IPS-11a (cell line): ENCODE data around the gene TGFB3.
A peak's percentile ranks its signal among the peaks of the same experiment; 100 is the strongest.
"Not testable (repeated sequence)": the region's sequence is repeated elsewhere in the genome, so short reads cannot be mapped to it uniquely, and the experiment has no call there.

Source experiments
- H3K4me3 ChIP-seq: one replicate; pipeline ENCODE4 v1.5.1; 2013; ENCODE audit warnings: low read depth, low read length, control low read depth

TGFB3 gene

DNA sequence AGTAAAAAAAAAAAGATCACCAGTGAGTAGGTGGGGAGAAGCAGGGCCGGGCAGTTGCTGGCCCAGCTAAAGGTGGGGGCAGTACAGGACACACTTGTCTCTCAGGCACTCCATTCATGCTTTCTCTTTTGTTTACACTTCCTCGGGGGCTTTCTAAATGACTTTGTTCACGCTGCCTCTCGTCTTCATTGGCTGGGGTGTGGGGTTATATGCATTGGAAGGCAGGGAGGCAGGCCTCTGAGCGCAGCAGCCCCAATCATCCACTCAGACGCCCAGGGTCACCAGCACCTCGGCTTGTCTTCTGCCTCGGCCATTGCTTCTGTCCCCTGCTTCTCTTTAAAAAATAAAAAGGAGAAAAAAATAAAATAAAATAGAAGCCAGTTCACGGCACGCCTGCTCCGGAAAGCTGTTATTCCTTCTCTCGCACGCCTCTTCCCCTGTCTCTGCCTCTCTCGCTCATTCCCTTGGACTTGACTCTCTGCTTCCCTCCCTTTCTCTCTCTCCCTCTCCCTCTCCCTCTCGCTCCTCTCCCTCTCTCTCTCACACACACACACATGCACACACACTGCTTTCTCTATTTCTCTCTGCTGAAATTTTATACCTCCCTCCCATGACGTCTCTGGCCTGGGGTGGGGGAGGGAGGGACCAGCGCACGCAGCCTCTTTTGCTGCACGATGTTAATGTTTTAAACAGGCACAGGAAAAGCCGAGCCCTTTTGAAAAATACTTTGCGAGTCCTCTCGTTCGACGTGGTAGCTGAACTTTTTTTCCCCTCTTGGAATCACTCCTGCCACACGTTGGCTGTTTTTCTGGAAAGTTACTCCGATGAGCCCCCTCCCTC is at the start of gene TGFB3:
TGFB3 (minus strand) TSS at position 570 of the 840 bp plus-strand sequence. CDS start 1,102 bp downstream, outside the sequence.
- peak within 1 kb of the TSS; percentile 68 for H3K4me3 ChIP-seq

DNA sequence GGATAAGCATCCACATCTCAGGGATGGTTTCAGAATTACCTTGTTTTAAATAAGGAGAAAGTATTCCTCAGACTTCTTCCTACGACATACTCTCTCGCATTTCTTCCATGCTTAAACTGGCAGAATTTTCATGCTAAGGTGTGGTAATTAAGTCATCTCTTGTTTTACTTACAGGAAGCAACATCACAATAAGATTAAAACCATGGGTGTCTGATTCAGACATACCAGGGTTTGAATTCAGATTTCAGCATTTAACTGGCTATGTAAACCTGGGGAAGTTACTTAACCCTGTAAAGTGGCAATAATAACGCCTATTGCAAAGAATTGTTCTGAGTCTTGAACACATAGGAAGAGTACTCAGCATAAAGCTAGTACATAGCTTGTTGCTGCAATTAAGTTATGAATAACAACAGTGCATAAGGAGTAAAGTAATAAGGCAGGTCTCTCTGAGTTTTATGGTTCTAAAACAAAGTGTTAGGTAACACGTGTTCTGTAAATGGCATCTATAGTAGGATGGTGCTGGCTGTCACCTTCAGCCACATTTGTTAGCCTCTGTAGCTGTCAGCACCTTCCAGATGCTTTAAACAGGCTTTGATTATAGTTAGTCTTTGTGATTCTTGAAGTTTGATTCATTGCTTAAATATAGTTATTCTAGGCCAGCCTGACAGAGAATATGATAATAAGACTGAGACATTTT is 42.6 kb upstream of the TGFB3 start:
- H3K4me3 ChIP-seq: no peak overlapping the region

DNA sequence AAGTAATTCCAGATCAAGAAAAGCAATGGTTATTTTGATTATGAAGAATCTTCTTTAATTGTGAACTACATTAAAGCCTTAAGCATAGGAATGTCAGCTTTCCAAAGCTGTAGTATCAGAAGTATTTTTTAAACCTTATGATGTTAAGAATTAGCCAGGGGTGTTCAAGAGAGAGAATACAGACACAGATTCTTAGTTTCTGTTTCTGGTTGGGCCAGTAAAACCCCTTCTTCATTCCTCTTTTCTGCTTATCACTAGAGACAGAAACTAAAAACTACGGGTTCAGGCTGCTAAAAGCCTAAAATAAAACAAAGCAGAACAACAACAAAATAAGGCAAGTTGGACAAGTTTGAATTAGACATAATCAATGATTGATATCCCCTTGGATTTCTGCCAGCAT is 42.0 kb upstream of the TGFB3 start:
- H3K4me3 ChIP-seq: no peak overlapping the region

DNA sequence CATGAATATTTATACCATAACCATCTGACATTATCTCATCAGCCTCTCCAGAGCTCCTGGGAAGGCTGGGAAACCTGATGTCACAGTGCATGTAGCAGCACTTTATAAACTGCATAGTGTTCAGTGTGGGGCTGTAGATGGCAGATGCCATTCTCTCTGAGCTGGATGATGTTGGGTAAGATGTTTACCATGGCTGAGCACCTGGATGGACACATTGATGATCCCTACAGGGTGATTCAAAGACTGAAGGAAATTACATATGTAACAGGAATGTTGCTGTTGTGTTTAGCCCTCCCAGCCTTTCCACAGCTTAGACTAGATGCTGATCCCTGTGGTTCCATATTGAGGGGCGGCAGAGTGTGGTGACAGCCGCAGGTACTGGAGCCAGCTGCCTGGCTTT is 41.2 kb upstream of the TGFB3 start:
- H3K4me3 ChIP-seq: no peak overlapping the region

DNA sequence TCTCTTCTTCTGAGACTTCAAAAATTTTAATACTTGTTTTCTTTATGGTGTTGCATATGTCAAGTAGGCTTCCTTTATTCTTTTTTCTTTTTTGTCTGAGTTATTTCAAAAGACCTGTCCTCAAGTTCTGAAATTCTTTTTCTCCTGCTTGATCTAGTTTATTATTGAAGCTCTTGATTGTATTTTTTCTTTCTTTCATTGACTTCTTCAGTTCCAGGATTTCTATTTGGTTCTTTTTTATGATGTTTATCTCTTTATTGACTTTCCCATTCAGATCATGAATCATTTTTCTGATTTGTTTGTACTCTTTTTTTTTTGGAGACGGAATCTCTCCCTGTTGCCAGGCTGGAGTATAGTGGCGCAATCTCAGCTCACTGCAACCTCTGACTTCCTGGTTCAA is 37.9 kb upstream of the TGFB3 start:
- H3K4me3 ChIP-seq: no peak overlapping the region

DNA sequence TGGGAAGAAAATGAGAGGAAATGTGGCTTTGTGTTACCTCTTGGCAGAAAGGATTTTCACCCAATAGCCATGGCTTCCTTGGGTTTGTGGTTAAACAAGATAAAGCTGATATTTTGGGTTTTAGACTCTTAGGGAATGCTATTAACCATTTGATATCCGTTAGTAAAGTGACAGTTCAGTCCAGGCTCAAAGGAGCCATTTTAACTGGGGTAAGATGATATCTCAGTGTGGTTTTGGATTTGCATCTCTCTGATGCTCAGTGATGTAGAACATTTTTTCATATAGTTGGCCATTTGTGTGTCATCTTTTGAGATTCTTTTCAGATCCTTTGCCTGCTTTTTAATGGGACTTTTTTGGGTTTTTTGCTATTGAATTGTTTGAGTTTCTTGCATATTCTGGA is 33.9 kb upstream of the TGFB3 start:
- H3K4me3 ChIP-seq: no peak overlapping the region

DNA sequence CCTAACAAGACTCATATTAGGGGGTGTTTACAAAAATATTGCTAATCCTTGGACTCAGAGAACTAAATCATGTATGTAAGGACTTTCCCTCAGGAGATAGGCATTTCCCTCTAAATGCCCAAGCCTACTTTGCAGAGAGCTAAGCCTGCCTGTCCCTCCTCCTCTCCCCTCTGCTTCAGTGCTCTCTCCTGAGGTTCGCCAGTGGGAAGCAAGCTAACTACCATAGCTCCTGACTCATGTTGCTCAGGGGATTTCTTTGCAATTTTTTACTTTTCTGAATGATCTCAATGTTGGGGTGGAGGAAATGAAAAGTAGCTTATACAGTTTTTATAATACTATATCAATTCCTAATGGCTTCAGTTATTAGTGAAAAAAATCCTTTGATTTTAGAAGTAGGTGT is 33.4 kb upstream of the TGFB3 start:
- H3K4me3 ChIP-seq: no peak overlapping the region

DNA sequence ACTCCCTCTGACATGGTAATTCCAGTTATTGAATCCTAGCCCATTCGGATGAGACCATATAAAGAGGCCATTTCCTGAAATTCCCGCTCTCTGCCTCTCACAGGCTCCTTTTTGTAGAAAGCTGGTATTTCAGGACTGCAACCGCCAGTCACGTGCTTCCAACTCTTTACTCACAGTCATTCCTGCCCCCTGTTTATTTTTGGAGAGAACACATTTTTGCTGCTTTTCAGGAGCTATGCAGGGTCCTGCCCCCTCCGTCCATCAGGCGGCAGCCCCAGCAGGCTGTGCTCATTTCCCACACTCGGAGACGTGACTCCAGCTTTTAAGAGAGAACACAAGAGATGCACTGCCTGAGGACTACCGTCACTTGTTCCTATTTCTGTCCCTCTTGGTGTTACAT is 30.6 kb upstream of the TGFB3 start:
- no peak overlapping the region for H3K4me3 ChIP-seq

DNA sequence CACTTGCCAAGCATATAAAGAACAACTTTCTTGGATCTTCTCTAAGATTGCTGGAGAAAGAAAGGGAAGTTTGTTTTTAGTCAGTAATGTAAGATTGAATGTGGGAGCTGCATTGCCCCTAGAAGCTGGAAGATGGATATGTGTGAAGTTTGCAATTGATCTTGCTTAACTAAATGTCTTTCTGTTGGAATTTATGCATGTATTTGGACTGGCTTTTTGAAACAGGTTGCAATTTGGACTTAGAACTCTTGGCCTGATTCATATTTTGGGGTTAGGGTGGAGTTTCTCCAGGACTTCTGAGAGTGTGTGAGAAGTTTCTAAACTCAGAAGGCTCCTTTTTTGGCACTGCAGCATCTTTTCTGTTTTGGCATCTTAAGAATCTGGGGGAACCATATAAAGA is 30.1 kb upstream of the TGFB3 start:
- H3K4me3 ChIP-seq: no peak overlapping the region

DNA sequence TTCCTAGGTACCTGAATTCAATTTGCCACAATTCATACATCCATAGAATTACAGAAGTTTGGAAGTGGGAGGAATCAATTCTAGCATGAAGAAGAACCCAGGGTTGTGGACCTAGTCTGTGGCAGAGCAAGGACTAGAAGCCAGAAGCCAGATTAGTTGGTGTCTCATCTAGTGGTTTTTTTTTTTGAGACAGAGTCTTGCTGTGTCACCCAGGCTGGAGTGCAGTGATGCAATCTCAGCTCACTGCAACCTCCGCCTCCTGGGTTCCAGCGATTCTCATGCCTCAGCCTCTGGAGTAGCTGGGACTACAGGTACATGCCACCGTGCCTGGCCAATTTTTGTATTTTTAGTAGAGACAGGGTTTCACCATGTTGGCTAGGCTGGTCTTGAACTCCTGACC is 27.8 kb upstream of the TGFB3 start:
- not testable (repeated sequence) for H3K4me3 ChIP-seq

DNA sequence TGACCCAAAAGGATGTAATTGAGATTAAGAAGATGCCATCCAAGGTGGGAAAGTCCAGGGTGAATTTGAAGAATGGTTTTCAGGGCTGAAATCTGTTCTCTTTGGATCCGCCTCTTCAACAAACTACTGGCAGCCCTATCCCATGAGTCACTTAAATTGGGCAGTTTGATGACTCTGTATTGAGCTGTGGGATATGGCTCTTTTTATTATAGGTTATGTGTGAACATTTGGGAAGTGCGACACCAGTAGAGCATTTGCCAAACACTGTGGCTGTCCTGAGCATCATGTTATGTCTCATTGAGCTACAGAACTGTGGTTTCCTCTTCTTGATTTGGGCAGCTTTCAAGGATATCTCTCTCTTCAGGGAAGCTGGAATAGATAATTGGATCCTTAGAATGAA is 26.1 kb upstream of the TGFB3 start:
- H3K4me3 ChIP-seq: no peak overlapping the region

DNA sequence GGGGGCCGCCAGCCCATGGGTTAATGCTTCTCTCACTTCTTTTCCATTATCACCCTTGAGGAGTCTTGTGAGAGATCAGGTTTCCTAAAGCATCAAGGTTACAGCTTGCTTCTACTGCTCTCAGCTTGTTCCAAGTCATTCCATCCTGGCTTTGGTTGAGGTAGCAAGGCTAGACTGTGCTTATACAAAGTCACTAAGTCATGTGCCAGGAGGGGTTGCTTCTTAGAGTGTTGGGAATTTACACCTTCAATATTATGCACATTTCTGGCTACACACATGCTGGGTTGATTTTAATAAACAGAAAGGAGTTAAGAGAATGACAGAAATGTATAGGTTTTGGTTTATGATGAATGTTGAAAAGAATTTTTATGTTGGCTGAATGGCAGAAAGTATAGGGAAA is 25.6 kb upstream of the TGFB3 start:
- no peak overlapping the region for H3K4me3 ChIP-seq

DNA sequence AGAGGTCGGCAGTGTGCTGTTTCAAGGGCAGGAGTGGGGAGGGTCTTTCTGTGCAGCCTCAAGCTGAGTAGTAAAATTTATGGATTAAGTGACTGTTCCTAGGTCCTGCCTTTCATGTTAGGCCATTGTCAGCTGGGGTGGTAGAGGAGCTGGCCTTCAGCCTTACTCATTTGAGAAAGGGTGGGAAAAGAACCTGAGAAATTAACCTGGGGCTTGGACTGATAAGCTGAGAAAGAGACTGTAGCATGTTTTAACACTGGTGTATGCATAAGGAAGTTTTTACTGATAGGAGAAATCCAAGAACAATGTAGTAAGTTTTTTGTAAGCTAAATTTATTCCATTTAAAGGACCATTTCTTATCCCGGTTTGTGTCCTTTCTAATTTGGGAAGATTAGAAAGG is 24.5 kb upstream of the TGFB3 start:
- H3K4me3 ChIP-seq: no peak overlapping the region

DNA sequence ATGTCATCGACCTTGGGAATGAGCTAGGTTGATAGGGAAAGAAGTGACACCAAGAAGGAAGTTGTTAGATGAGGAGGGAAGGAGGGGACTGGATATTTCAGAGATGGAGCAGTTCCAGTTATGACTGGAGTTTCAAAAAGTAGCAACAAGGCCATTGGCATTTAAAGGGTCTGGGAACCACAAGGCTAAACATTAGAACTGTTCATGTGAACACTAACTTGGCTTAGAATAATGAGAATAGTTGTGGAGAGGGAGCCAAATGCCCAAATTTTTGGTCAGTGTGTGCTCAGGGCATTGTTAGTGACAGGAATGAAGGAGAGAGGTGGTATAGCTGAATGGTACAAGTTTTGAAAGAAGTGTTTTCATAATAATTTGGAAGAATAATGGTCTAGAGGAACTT is 20.6 kb upstream of the TGFB3 start:
- no peak overlapping the region for H3K4me3 ChIP-seq

DNA sequence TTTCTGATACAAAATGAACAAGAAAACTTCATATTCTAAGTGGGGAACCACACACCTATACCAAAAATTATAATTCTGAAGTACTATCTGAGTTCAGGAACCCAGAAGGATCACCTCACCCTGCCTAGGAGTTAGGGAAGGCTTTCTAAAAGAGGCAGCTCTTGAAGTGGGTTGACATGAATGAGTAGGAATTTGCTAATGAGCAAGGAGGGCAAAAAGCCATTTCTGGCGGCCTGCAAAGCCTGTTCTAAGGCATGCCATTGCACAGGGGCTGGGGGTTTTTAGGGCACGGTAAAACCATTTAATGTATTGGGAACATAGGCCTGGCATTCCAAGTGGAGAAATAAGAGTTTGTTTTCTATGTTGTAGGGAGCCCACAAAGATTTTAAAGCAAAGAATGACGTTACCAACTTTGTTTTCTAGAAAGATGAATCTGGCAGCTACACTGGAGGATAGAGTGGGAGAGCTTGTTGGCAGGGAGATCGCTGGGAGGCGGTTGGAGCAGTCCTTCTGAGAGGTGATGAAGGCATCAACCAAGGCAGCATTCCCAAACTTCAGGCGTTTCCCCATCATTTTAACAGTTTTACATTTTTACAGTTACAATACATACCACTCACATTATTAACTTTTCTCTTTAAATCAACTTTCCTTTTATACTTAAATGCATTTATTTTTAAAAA is 17.9 kb upstream of the TGFB3 start:
- H3K4me3 ChIP-seq: no peak overlapping the region

DNA sequence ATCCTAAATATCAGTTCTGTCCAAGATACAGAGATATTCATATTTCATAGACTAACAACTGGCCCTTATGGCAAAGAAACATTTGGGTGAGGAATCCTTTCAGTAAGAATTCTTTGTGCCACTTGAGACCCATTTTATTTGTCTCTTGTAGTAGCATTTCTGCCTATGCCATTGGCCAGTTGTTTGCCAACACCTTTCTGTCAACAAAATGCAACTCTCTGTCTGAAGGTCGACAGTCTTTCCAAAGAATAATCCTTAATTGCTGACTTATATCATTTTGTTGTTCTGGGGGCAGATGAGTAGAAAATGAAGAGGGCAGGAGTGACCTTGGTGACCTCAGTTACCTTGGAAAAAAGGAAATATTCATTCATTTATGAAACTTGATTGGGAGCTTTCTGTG is 14.7 kb upstream of the TGFB3 start:
- H3K4me3 ChIP-seq: no peak overlapping the region

DNA sequence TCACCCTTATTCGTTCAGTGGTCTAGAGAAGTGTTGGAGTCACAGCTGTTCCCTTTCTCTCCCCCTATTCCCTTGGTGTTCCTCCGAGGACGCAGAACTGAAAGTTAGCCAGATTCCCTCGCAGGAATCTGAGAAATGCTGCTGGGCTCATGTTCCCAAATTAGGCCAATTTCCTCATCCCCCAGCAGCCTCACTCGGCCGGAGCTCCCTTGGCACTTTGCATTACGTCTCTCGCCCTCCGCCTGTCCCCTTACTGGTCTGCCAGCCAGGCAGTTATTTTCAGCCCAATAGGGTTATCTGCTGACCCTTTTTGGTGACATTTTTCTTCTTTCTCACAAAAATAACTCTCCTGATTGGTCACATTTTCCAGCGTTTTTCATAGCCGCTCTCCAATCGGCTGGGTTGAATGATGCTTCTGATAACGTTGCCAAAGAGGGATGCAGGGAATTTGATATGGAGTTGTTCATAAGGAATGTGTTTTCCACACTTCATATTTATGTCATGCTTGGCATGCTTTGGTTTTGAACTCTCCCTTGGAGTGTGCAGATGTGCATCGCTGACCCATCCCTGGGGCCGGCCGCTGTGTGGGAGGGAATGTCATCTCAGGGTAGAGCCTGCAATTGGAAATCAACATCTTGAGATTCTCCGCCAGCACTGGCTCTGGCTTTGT is 13.7 kb upstream of the TGFB3 start:
- no peak overlapping the region for H3K4me3 ChIP-seq

DNA sequence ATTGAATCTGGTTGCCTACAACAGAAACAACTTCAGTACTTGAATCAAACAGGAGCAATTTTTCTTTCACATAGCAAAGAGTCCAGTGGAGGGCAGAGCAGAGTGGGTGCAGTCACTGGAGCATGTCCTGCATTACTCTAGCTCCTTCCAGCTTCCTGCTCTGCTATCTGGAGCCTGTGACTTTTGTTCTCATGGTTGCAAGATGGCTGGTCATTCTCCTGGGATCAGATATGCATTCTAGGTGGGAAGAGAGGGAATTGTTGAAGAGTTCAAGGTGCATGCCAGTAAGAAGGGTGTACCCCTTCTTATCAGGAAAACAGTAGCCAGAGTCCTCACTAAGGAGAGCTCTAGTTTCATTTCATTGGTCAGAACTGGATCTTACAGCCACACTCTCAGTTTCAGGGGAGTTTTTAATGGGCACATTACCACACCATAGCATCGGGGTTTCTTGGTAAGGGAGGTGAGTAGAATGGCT is 11.8 kb upstream of the TGFB3 start:
- H3K4me3 ChIP-seq: no peak overlapping the region

DNA sequence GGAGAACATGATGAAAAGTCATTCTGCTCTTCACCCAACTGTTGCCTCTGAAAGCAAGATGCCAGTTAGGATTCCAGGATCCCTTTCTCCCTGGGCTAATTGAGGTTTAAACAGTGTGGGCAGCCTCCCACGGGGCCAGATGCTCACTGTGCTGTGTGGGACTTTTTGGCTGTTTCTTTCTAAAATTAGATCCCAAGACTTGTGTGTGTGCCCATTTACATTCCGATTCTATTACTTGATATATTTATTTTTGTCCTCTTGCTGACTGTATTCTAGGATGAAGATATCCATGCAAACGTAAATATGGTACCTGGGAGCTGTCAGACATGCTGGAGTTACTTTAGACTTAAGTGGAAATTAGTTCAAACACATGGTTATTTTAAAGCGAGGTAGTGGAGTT is 10.0 kb upstream of the TGFB3 start:
- no peak overlapping the region for H3K4me3 ChIP-seq

DNA sequence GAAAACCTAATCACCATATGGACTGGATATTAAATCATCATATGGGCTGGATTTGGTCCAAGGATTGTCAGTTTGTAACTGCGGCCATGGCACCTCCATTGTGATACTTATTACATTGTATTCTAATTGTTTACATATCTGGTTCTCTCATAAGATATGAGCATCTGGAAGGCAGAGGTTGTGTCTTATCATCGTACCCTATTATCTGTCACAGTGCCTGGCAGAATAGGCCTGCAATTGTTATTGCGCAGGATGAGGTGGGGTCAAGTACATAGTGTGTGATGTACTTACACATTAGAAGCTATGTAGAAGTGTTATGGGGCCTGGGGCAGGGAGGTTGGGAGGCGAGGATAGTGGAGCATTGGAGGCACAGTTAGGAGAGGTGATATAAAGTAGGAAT is 8.5 kb upstream of the TGFB3 start:
- no peak overlapping the region for H3K4me3 ChIP-seq

DNA sequence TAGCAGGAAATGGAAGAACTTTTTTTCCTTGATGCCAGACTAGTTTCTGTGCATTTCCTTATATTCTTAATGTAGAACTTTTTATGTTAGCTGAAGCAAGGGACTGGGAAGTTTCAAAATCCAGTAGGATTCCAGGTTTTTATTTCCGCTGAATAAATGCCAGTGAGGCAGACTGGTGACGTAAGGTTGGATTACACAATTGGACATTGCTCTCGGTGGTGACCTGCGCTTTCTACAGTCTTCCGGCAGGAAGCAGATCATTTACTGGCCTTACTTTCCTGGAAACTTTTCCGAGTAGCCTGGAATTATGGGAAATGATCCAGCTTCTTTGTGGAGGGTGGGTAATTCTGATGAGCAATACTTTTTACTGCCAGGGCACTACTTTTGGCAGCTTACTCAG is 7.3 kb upstream of the TGFB3 start:
- no peak overlapping the region for H3K4me3 ChIP-seq
